KOPT-K1 (cell line): Measurements from ENCODE around the gene ERBB4.

Experiments used
- H3K27ac ChIP-seq: fragments of 200-600 bp; sonication (generic); 2 replicates; pipeline ENCODE4 v1.5.1; 2016; ENCODE audit warnings: antibody characterized with exemption, mild to moderate bottlenecking, low read depth, low read length; ENCODE audit not compliant: poor library complexity, severe bottlenecking
- H3K36me3 ChIP-seq: fragments of 200-600 bp; sonication (generic); 2 replicates; pipeline ENCODE4 v1.5.1; 2017; ENCODE audit warnings: antibody characterized with exemption, mild to moderate bottlenecking, low read length, moderate library complexity; ENCODE audit not compliant: insufficient read depth
- H3K9me3 ChIP-seq: fragments of 200-600 bp; sonication (generic); 2 replicates; pipeline ENCODE4 v1.5.1; 2017; ENCODE audit warnings: antibody characterized with exemption, low read length, mild to moderate bottlenecking; ENCODE audit not compliant: insufficient read depth, poor library complexity, severe bottlenecking

Gene ERBB4

GRCh38 chr2:211516537-211516936, 1022.1 kb downstream of the ERBB4 start:
- Histone ChIP-seq H3K36me3 (no peaks in the 10 kb centered on the region), H3K9me3 (no peaks in the 10 kb centered on the region), H3K27ac (no peak overlapping the region)

GRCh38 chr2:211514049-211514448, 1024.6 kb downstream of the ERBB4 start:
- Histone ChIP-seq H3K36me3 (no peaks in the 10 kb centered on the region), H3K9me3 (no peaks in the 10 kb centered on the region), H3K27ac (no peak overlapping the region)

GRCh38 chr2:211513446-211513845, 1025.2 kb downstream of the ERBB4 start:
- H3K9me3 ChIP-seq, result no peaks in the 10 kb centered on the region
- H3K27ac ChIP-seq, result no peak overlapping the region
- H3K36me3 ChIP-seq, result no peaks in the 10 kb centered on the region

- Histone ChIP-seq H3K36me3 (no peaks in the 10 kb centered on the region), H3K27ac (no peak overlapping the region), H3K9me3 (no peaks in the 10 kb centered on the region)
These were observed 1025.8 kb downstream of the ERBB4 start for GRCh38 chr2:211512806-211513205.

GRCh38 chr2:211503856-211504255, 1034.7 kb downstream of the ERBB4 start:
- no peak overlapping the region for H3K27ac ChIP-seq
- no peaks in the 10 kb centered on the region for H3K36me3 ChIP-seq
- H3K9me3 ChIP-seq, result no peaks in the 10 kb centered on the region

- Histone ChIP-seq H3K9me3 (no peaks in the 10 kb centered on the region), H3K27ac (no peak overlapping the region)
These were observed 1035.4 kb downstream of the ERBB4 start for GRCh38 chr2:211503198-211503597.

GRCh38 chr2:211498551-211499205, 1039.9 kb downstream of the ERBB4 start:
- no peak overlapping the region for H3K27ac ChIP-seq

More at GRCh38 chr2:211503198-211503597, 1035.4 kb downstream of the ERBB4 start:
- no peaks in the 10 kb centered on the region for H3K36me3 ChIP-seq

GRCh38 chr2:211495339-211495738, 1043.3 kb downstream of the ERBB4 start:
- Histone ChIP-seq H3K9me3 (no peaks in the 10 kb centered on the region), H3K36me3 (no peaks in the 10 kb centered on the region), H3K27ac (no peak overlapping the region)

More at GRCh38 chr2:211498551-211499205, 1039.9 kb downstream of the ERBB4 start:
- H3K9me3 ChIP-seq, result no peaks in the 10 kb centered on the region
- H3K36me3 ChIP-seq, result no peaks in the 10 kb centered on the region

GRCh38 chr2:211494536-211494935, 1044.1 kb downstream of the ERBB4 start:
- no peaks in the 10 kb centered on the region for H3K36me3 ChIP-seq
- H3K27ac ChIP-seq, result no peak overlapping the region
- H3K9me3 ChIP-seq, result no peaks in the 10 kb centered on the region

- Histone ChIP-seq H3K9me3 (no peaks in the 10 kb centered on the region), H3K27ac (no peak overlapping the region), H3K36me3 (no peaks in the 10 kb centered on the region)
These were observed 1044.5 kb downstream of the ERBB4 start for GRCh38 chr2:211494085-211494484.

- Histone ChIP-seq H3K9me3 (no peaks in the 10 kb centered on the region), H3K27ac (no peak overlapping the region), H3K36me3 (no peaks in the 10 kb centered on the region)
These were observed 1050.9 kb downstream of the ERBB4 start for GRCh38 chr2:211487733-211488132.

GRCh38 chr2:211479536-211480150, 1059.0 kb downstream of the ERBB4 start:
- Histone ChIP-seq H3K27ac (no peak overlapping the region), H3K9me3 (no peaks in the 10 kb centered on the region), H3K36me3 (no peaks in the 10 kb centered on the region)

GRCh38 chr2:211477537-211478275, 1060.9 kb downstream of the ERBB4 start:
- Histone ChIP-seq H3K27ac (no peak overlapping the region), H3K36me3 (no peaks in the 10 kb centered on the region), H3K9me3 (no peaks in the 10 kb centered on the region)

- H3K27ac ChIP-seq, result no peak overlapping the region
- no peaks in the 10 kb centered on the region for H3K9me3 ChIP-seq
- no peaks in the 10 kb centered on the region for H3K36me3 ChIP-seq
These were observed 1065.5 kb downstream of the ERBB4 start for GRCh38 chr2:211473116-211473515.

- H3K27ac ChIP-seq, result no peak overlapping the region
- H3K36me3 ChIP-seq, result no peaks in the 10 kb centered on the region
- H3K9me3 ChIP-seq, result no peaks in the 10 kb centered on the region
These were observed 1068.9 kb downstream of the ERBB4 start for GRCh38 chr2:211469664-211470059.
